Measurements from ENCODE around the gene RXRB. TPM values are rescaled to one million over a fixed set of nuclear protein-coding genes. Genes with fewer than 3 reads are reported as not detected.

The RXRB gene
- total and polyA plus RNA-seq, 8 donors: 2.9 to 50.4 (median 16.6) TPM

DNA sequence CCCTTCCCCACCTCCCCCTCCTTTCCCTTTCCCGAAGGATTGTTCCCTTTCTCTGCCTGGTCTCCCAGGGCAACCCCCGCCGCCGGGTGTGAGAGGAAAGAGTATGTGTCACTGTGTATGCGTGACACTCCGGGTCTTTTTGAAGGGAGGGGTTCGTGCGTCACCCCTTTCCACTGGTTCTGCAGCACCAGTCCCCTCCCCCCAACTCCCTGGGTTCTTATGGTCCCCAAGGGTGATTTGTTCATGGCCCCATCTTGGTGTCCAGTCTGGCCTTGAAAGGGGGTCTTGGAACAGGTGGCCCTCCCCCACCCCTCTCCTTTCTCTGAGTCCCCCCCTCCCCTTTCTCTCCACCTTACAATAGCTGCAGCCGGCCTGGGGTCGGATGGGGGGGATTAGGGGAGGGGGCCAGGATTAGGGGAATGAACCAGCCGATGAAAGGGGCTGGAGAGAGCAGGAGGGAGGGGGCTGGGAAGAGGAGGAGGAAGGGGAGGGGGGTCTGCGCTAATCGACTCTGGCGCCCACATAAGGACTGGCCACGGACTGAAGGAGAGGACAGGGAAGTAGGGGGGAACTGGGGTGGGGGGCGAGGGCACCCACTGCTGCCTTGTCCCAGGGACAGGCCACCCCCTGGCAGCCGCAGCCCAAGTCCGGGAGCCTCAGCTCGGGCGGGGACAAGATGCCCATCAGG is 6.5 kb upstream of the RXRB start:
- Histone ChIP-seq H3K4me3 (peak overlapping the region; percentile 63 to 85 (median 71)), H3K9me3 (no peaks in the 10 kb centered on the region), H3K36me3 (peaks cover 17 to 47% (median 45%) of the 10 kb centered on the region in 4 donors), H3K27me3 (no peaks in the 10 kb centered on the region), H3K27ac (peak overlapping the region in 4 of 5 donors; percentile 87 to 96 (median 94)), H3K4me1 (peaks cover 35 to 69% (median 55%) of the 10 kb centered on the region in 4 donors)
- intact Hi-C loops (cut with DNase I; ENCODE audit: low total_unique reads): no loop called here
- TF ChIP-seq POLR2A (IDR thresholded peaks at IDR 0.05) (no peak), POLR2AphosphoS5 (IDR thresholded peaks at IDR 0.05) (no peak), EP300 (IDR thresholded peaks at IDR 0.05) (no peak)
- TF ChIP-seq, protein P1, sequence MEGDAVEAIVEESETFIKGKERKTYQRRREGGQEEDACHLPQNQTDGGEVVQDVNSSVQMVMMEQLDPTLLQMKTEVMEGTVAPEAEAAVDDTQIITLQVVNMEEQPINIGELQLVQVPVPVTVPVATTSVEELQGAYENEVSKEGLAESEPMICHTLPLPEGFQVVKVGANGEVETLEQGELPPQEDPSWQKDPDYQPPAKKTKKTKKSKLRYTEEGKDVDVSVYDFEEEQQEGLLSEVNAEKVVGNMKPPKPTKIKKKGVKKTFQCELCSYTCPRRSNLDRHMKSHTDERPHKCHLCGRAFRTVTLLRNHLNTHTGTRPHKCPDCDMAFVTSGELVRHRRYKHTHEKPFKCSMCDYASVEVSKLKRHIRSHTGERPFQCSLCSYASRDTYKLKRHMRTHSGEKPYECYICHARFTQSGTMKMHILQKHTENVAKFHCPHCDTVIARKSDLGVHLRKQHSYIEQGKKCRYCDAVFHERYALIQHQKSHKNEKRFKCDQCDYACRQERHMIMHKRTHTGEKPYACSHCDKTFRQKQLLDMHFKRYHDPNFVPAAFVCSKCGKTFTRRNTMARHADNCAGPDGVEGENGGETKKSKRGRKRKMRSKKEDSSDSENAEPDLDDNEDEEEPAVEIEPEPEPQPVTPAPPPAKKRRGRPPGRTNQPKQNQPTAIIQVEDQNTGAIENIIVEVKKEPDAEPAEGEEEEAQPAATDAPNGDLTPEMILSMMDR (IDR thresholded peaks at IDR 0.05): no peak
- DNase-seq: peak in 1 of 2 donors; percentile 69
- 22 to 35% (median 30%) methylated on average over 14 to 20 of the region's 20 CpGs for WGBS, 5 donors

GRCh38 chr6:33206027-33206863 is 5.8 kb upstream of the RXRB start:
- H3K4me1 ChIP-seq: peaks cover 43 to 73% (median 62%) of the 10 kb centered on the region in 4 donors
- TF ChIP-seq, protein P1 (IDR thresholded peaks at IDR 0.05): no peak
- TF ChIP-seq POLR2AphosphoS5 (IDR thresholded peaks at IDR 0.05): no peak
- no peak for TF ChIP-seq POLR2A (IDR thresholded peaks at IDR 0.05)
- TF ChIP-seq EP300 (IDR thresholded peaks at IDR 0.05): no peak
- H3K27me3 ChIP-seq: no peaks in the 10 kb centered on the region
- no peak for DNase-seq
- H3K27ac ChIP-seq: no peak overlapping the region
- 71 to 89% (median 79%) methylated on average over 3 of the region's 3 CpGs for WGBS, 5 donors
- peaks cover 17 to 43% (median 42%) of the 10 kb centered on the region in 4 donors for H3K36me3 ChIP-seq
- intact Hi-C loops (cut with DNase I; ENCODE audit: low total_unique reads): no loop called here
- H3K9me3 ChIP-seq: no peaks in the 10 kb centered on the region
- no peak overlapping the region for H3K4me3 ChIP-seq

DNA sequence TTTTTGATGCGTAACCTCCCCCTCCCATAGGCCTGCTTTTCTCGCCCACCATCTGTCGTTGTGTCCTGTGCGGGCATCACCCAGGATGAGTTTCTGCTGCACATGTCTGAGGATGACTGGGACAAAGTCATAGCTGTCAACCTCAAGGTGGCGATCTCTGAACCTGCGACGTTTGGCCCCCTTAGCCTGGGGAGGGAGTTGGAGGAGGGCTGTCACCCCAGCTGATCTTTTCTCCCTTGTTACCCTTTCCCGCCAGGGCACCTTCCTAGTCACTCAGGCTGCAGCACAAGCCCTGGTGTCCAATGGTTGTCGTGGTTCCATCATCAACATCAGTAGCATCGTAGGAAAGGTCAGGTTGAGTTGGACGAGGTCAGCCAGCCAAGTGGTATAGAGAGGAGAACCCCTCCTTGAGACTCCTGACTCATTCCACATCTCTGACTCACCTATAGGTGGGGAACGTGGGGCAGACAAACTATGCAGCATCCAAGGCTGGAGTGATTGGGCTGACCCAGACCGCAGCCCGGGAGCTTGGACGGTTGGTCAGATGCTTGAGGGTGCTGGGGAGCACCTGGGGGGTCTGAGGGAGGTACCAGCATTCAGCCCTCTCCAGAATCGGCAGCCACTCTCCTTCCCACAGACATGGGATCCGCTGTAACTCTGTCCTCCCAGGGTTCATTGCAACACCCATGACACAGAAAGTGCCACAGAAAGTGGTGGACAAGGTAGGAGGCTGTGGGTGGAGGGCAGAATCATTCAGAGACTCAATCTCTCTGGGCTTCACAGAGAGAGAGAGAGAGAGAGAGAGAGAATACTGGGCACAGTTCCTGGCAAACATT is 4.9 kb upstream of the RXRB start:
- peak in 1 of 2 donors; percentile 54 for DNase-seq
- no peak for TF ChIP-seq POLR2AphosphoS5 (IDR thresholded peaks at IDR 0.05)
- TF ChIP-seq POLR2A (IDR thresholded peaks at IDR 0.05): no peak
- TF ChIP-seq, protein P1 (IDR thresholded peaks at IDR 0.05): no peak
- no peak for TF ChIP-seq EP300 (IDR thresholded peaks at IDR 0.05)
- Histone ChIP-seq H3K27me3 (no peaks in the 10 kb centered on the region), H3K27ac (peak overlapping the region; percentile 81 to 86 (median 83)), H3K4me3 (peak overlapping the region; percentile 59 to 83 (median 72)), H3K4me1 (peaks cover 43 to 75% (median 65%) of the 10 kb centered on the region in 4 donors), H3K9me3 (no peaks in the 10 kb centered on the region), H3K36me3 (peaks cover 17 to 35% (median 33%) of the 10 kb centered on the region in 4 donors)
- 30 to 42% (median 38%) methylated on average over 17 of the region's 17 CpGs for WGBS, 5 donors
- intact Hi-C loops (cut with DNase I; ENCODE audit: low total_unique reads): no loop called here
